Activated effector memory CD4-positive, alpha-beta T cell treated with anti-CD3 and anti-CD28 coated beads, Interleukin-2, amount 50 U/mL, for 16 hours (primary cell): ENCODE measurements around the gene CAMK1D.

Experiments used
- DNase-seq: peaks from one replicate; pipeline ENCODE4 v3.0.0-alpha.2; 2020

The CAMK1D gene

DNA sequence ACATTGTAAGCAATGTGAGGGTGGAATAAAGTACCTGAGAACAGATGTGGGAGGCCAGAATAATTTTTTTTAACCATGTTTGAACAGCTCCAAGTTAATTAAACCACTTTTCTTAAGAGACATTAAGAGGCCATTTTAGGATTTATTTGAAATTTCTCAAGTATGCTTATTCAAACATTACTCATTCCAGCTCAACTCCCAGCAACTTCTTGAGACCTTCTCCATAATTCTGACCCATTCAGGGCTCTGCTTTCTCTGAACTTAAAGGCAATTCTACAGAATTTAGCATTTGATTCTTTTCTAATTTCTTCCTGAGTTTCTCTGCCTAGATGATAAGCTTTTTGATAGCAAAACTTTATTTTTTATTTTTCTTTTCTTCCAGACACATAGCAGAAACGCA is 314.5 kb downstream of the CAMK1D start:
- no peak for DNase-seq

- no peak for DNase-seq
Measured at GRCh38 chr10:12665501-12665900, 316.2 kb downstream of the CAMK1D start.

DNA sequence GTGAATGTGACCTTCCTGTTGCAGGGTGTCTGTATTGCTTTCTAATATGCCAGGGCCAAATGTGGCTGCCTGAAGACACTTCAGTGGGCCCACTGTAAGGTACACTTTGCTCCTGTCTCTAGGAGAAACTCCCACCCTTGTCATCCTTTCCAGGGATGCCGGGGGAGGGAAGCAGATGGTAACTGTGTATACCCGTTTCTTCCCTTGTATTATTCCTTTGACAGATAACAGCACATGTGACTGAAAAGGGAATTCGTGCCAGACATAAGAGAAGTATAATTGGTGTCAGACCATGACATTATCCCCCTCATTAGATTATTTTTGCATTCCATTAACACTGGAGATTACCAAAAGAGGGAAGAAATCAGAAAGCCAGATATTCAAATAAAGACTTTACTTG is 317.7 kb downstream of the CAMK1D start:
- no peak for DNase-seq

- no peak for DNase-seq
Measured at GRCh38 chr10:12668634-12669033, 319.3 kb downstream of the CAMK1D start.

GRCh38 chr10:12670004-12670403 is 320.7 kb downstream of the CAMK1D start:
- DNase-seq: no peak

DNA sequence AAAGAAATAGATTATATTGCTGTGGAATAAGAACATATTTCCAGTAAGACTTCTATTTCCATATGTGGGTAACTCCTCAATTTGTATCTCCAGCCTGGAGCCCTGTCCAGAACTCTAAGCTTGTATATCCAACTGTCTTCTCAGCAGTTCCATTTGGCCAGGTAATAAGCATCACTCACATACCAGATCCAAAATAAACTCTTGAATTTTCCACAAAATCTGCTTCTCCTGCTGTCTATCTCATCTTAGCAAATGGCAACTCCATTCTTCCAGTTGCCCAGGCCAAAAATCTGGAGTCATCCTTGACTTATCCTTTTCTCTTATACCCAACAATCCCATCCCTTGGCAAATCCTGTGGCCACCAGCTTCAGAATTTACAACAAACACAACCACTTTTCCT is 325.8 kb downstream of the CAMK1D start:
- DNase-seq: no peak

DNA sequence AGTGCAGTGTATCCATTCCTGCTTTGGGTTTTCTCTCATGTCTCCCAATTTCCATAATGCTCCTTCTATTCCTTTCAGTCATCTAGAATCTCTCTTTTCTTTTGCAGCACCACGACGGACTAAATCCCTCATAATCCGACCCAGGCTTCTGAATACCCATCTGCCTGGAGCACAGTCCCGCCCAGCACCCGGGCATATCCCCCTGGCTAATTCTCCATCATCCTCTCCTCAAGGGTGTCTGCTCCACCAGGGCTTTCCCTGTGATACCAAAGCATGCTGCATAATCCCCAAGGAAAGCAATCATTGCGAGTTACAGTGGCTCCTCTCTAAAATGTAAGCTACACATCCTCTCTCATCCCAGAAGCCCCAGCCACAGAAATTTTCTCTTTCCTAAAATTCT is 330.3 kb downstream of the CAMK1D start:
- DNase-seq: no peak

DNA sequence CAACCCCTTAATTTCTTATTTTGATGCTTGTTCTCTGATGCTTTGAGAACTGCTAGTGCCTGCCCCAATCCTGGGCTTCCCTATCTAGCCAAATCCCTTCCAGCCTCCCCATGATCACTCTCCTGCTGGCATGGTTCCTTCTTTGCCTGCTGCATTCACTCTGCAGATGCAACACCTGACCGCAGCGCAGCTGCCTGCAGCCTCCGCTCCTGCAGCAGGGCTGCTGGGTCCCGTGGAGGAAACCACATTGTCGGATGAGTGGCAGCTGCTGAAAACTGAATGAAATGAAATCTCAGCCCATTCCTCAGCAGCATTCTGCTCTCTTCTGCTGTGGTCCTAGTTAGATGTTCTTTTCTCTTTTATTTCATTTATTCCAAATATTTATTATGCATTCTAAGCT is 331.9 kb downstream of the CAMK1D start:
- DNase-seq: no peak

DNA sequence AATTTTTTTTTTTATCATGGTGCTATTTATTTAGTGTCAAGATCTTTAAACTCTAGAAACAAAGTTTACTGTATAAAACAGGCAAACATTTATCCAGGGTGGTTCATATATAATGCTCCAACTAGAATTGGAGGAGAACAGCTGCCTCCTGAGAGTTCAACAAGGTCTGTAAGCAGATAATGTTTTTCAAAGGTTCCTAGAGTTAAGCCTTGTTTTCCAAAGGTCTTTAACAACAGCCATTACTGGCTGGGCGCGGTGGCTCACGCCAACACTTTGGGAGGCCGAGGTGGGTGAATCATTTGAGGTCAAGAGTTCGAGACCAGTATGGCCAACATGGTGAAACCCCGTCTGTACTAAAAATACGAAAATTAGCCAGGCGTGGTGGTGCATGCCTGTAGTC is 335.4 kb downstream of the CAMK1D start:
- no peak for DNase-seq

- DNase-seq: no peak
Measured at GRCh38 chr10:12685261-12686058, 336.1 kb downstream of the CAMK1D start.

GRCh38 chr10:12687996-12688395 is 338.6 kb downstream of the CAMK1D start:
- no peak for DNase-seq

DNA sequence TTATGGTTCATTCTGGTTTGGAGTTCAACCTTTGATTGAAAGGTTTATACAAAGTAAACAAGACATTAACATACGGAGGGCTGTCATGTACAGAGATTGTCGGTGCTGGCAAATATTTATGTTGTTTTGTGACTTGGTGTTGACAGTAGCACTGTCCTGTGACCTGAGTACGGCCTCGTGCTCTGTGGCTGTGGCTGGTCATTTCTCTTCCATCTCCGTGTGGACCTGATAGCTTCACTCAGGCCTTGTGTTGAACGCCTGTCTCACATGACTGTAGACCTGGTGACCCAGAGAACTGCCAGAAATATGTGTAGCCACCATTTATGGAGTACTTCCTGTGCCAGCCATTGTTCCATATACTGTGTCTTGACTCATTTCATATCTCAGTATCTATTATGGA is 340.5 kb downstream of the CAMK1D start:
- DNase-seq: no peak

DNA sequence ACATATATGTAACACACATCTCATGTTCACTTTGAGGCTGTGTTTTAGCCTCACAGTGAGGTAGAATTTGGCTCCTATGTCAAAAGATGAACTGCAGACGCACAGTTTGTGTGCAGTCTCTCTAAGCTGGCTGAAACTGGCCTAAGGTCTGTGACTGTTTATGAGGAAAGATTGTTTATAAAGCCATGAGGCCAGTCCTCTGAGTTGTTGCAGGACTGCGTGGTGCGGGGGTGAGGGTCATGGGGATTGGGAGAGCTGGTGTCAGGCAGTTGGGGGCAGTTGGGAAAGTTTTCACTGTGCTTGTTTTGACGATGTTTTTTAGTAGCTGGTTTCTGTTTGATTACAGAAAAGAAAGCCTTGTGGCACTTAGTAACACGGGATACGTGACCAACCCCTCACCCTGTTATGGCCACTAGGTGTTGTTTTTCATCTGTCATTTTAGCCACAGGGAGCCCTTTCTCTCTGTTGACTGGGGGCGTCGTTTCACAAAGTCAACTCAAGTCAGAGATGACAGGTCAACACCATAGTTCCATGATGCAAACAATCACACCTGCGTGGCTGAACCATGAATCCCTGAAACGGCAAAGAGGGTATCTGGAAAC is 341.3 kb downstream of the CAMK1D start:
- DNase-seq: no peak

DNA sequence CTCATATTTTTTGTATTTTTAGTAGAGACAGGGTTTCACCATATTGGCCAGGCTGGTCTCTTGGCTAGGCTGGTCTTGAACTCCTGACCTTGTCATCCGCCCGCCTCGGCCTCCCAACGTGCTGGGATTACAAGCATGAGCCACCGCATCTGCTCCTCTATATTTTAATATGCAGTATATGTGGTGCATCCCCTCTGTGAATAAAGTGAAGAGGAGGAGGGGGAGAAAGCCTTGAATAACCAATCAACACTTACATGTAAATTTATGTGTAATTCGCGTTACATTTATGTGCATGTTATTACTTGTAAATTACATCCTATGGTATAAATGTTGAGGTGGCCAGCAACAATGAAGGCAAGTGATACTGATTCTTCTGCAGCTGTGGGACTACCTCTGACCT is 342.2 kb downstream of the CAMK1D start:
- no peak for DNase-seq

DNA sequence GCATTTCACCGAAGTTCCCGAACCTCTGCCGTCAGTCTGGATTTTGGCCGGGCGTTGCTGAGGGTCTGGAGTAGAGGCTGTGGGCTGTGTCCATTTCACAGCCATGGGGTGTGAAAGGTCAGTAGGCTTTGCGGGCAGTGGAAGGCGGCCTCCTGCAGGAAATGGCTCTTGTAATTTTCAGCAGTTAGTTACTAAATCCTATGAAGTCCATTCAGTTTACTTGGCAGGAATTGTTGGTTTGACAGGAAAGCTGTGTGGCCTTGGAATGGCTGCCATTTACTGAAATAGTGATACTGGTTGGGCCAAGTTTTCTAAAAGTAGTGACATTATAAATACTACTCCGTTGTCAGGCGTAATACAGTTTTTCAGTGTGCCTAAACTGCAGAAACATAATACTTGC is 348.4 kb downstream of the CAMK1D start:
- DNase-seq: no peak

GRCh38 chr10:12699258-12699700 is 349.9 kb downstream of the CAMK1D start:
- no peak for DNase-seq

GRCh38 chr10:12699781-12700556 is 350.6 kb downstream of the CAMK1D start:
- no peak for DNase-seq

GRCh38 chr10:12700557-12700874 is 351.2 kb downstream of the CAMK1D start:
- no peak for DNase-seq

- DNase-seq: no peak
Measured at GRCh38 chr10:12701696-12702095, 352.3 kb downstream of the CAMK1D start.

GRCh38 chr10:12702215-12702770 is 352.9 kb downstream of the CAMK1D start:
- DNase-seq: no peak

DNA sequence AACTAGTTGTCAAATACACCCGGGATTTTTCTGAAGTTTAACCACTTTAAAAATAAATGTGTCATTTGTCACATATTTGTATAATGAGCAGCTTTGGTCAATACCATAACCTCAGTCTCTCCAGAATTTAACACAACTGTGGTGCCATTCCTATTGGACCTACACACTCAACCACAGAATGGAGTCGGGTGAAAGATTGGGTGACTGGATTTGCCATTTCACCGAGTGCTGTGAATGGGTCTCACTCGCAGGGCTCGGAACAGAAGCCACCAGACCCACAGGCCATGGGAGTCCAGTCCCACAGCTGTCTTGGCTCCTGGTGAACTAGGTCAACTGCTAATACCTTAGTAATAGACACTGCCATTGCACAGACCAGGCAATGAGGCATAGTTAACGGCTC is 353.8 kb downstream of the CAMK1D start:
- DNase-seq: no peak

DNA sequence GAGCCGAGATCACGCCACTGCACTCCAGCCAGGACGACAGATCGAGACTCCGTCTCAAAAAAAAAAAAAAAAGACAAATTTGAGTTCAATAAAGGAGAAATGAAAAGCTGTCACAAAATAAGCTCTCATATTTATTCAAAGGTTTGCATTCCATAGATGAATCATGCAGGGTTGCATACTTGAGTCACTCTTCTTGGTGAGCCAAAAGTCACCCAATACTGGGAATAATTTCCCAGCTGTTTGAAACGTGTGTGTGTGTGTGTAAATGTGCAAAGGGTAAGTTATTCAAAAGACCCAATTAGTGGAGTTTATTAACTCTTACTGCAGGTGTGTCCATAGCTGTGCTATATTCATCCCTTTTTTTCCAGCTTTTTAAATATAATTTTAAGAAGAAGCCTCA is 354.5 kb downstream of the CAMK1D start:
- no peak for DNase-seq

- no peak for DNase-seq
Measured at GRCh38 chr10:12704488-12704887, 355.1 kb downstream of the CAMK1D start.

DNA sequence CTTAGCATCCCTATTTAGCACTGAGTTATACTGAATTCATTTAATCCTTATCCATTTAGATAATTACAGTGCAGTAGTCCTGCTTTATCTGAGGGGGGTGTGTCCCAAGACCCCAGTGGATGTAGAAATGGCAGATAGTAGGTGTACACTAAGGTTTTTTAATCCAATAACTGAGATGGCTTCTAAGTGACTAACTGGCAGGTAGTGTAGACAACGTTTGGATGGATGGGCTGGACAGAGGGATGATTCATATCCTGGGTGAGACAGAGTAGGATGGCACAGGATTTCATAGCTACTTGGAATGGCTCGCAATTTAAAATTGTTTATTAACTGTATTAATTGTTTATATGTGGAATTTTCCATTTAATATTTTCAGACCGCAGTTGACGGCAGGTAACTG is 356.6 kb downstream of the CAMK1D start:
- no peak for DNase-seq
